Neural crest cell (in vitro differentiated cells): Measurements from ENCODE around the gene HEXD. TPM values are rescaled to one million over a fixed set of nuclear protein-coding genes. Genes with fewer than 3 reads are reported as not detected.

ENCODE experiments used
- DNase-seq: peaks from one replicate; pipeline ENCODE4 v3.0.0; 2021; ENCODE audit warnings: low read depth, mixed read lengths, low spot score
- H3K27ac Mint-ChIP-seq: one replicate; pipeline ENCODE4 v1.8.0; 2021; ENCODE audit warnings: mild to moderate bottlenecking, mixed read lengths; ENCODE audit not compliant: unreplicated experiment
- H3K27me3 Mint-ChIP-seq: 2 replicates; pipeline ENCODE4 v1.8.0; 2021; ENCODE audit warnings: low read depth, mild to moderate bottlenecking, mixed read lengths
- H3K36me3 Mint-ChIP-seq: 2 replicates; pipeline ENCODE4 v1.8.0; 2021; ENCODE audit warnings: low read depth, mild to moderate bottlenecking, mixed read lengths
- H3K4me1 Mint-ChIP-seq: 2 replicates; pipeline ENCODE4 v1.8.0; 2021; ENCODE audit warnings: mixed read lengths
- H3K4me3 Mint-ChIP-seq: one replicate; pipeline ENCODE4 v1.8.0; 2021; ENCODE audit warnings: mild to moderate bottlenecking, mixed read lengths
- H3K9me3 Mint-ChIP-seq: 2 replicates; pipeline ENCODE4 v1.8.0; 2021; ENCODE audit warnings: mixed read lengths
- CTCF ChIP-seq: fragments of 200-600 bp; sonication (generic); conservative IDR thresholded peaks from 2 replicates; pipeline ENCODE4 v1.5.0; 2021; ENCODE audit warnings: antibody characterized with exemption, mild to moderate bottlenecking
- total RNA-seq: library from RNA; stranded (reverse); gene quantifications from 2 replicates; pipeline ENCODE4 v1.2.1, GENCODE V29; 2021

Gene HEXD
- total RNA-seq, 1 donor from 2014 or later: 48.5 TPM

- Mint-ChIP-seq H3K4me3 (no peak overlapping the region), H3K9me3 (no peaks in the 10 kb centered on the region), H3K4me1 (no peaks in the 10 kb centered on the region), H3K27ac (peak overlapping the region; percentile 37), H3K36me3 (no peaks in the 10 kb centered on the region), H3K27me3 (no peaks in the 10 kb centered on the region)
- no peak for DNase-seq
- no peak for TF ChIP-seq CTCF
Observed at GRCh38 chr17:82392941-82393340, 25.2 kb upstream of the HEXD start.

- Mint-ChIP-seq H3K4me1 (no peaks in the 10 kb centered on the region), H3K36me3 (no peaks in the 10 kb centered on the region), H3K27ac (no peak overlapping the region), H3K4me3 (no peak overlapping the region), H3K9me3 (no peaks in the 10 kb centered on the region), H3K27me3 (no peaks in the 10 kb centered on the region)
- DNase-seq: no peak
- no peak for TF ChIP-seq CTCF
Observed at GRCh38 chr17:82394278-82394677, 23.9 kb upstream of the HEXD start.

- H3K36me3 Mint-ChIP-seq: no peaks in the 10 kb centered on the region
- no peak overlapping the region for H3K27ac Mint-ChIP-seq
- H3K9me3 Mint-ChIP-seq: no peaks in the 10 kb centered on the region
- H3K4me1 Mint-ChIP-seq: no peaks in the 10 kb centered on the region
- no peak overlapping the region for H3K4me3 Mint-ChIP-seq
- TF ChIP-seq CTCF: no peak
- no peaks in the 10 kb centered on the region for H3K27me3 Mint-ChIP-seq
- no peak for DNase-seq
Observed at GRCh38 chr17:82396601-82397435, 21.3 kb upstream of the HEXD start.

GRCh38 chr17:82397449-82398335 lies 20.5 kb upstream of the HEXD start:
- no peak overlapping the region for H3K4me3 Mint-ChIP-seq
- no peak for TF ChIP-seq CTCF
- H3K9me3 Mint-ChIP-seq: no peaks in the 10 kb centered on the region
- no peak for DNase-seq
- no peak overlapping the region for H3K27ac Mint-ChIP-seq
- H3K4me1 Mint-ChIP-seq: no peaks in the 10 kb centered on the region
- no peaks in the 10 kb centered on the region for H3K36me3 Mint-ChIP-seq
- H3K27me3 Mint-ChIP-seq: no peaks in the 10 kb centered on the region

- H3K36me3 Mint-ChIP-seq: no peaks in the 10 kb centered on the region
- no peak for DNase-seq
- H3K27ac Mint-ChIP-seq: no peak overlapping the region
- TF ChIP-seq CTCF: no peak
- H3K4me1 Mint-ChIP-seq: no peaks in the 10 kb centered on the region
- H3K9me3 Mint-ChIP-seq: no peaks in the 10 kb centered on the region
- H3K4me3 Mint-ChIP-seq: no peak overlapping the region
- H3K27me3 Mint-ChIP-seq: no peaks in the 10 kb centered on the region
Observed at GRCh38 chr17:82399041-82399441, 19.1 kb upstream of the HEXD start.
